GM18508 (cell line): Measurements from ENCODE around the gene FOXR1.
"Not testable (repeated sequence)": the region's sequence is repeated elsewhere in the genome, so short reads cannot be mapped to it uniquely, and the experiment has no call there.

Experiments
- ATAC-seq: cut with Tn5 transposase; IDR thresholded peaks from one replicate; pipeline ENCODE4 v1.9.1; 2021; ENCODE audit warnings: moderate number of reproducible peaks; ENCODE audit not compliant: insufficient read depth, unreplicated experiment

FOXR1 gene

GRCh38 chr11:118939953-118940598 is 31.5 kb upstream of the FOXR1 start:
- no peak for ATAC-seq

DNA sequence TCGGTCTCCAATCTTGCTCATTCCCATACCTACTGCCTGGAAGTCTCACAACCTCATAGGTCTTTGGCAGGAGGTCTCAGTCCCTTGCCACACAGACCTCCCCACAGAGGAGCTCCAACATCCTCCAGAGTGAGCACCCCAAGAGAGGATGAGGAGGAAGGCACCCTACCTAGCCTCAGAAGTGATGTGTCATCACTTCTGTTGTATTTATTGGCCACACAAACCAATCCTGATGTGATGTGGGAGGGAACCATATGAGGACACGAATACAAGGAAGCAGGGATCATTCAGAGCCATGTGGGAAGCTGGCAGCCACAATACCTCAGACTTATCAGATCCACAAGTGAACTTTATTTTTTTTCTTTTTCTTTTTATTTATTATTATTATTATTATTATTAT is 24.5 kb upstream of the FOXR1 start:
- no peak for ATAC-seq

- ATAC-seq = no peak
These were observed 23.6 kb upstream of the FOXR1 start for GRCh38 chr11:118948000-118948399.

DNA sequence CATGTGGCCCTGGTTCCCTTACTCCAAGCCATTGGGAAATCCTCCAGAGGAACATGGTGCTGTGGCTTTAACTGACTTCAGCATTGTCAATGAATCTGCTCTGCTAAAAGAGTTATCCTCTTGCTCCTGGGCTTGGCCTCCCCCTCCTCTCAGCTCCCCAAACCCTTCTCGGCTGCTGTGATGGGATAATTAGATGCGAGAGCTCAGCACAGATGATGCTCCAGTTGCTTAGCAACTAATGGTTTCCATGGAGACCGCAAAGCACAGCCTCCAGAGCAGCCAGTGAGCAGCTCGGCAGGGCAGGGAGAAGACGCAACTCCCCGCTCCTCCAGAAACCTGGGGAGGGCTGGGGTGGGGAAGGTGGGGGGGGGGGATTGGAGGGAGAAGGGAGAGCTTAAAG is 18.3 kb upstream of the FOXR1 start:
- no peak for ATAC-seq

- not testable (repeated sequence) for ATAC-seq
These were observed 17.6 kb upstream of the FOXR1 start for GRCh38 chr11:118953976-118954375.

GRCh38 chr11:118956094-118956846 is 15.3 kb upstream of the FOXR1 start, which contains the start of gene UPK2:
Gene UPK2 (plus strand): TSS chr11:118956298. CDS start chr11:118956351, 53 bp downstream.
- no peak for ATAC-seq

GRCh38 chr11:118956847-118957469 is 14.6 kb upstream of the FOXR1 start:
- ATAC-seq = no peak

DNA sequence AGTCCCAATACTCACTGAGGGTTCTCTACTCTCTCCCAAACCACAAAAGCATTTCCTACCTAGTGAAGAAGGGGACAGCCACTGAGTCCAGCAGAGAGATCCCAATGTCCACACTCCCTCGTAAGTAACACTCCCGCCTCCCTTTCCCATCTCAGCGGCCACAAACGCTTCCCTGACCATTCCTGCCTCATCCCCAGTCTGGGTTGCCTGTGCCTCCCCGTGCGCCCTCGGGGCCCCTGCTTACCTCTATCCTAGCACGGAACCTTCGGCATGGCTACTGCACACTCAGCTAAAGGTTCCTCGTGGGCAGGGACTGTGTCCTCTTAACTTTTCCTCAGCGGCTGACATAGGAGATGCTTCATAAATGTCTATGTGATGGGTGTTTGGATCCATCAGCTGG is 14.0 kb upstream of the FOXR1 start:
- ATAC-seq = no peak

DNA sequence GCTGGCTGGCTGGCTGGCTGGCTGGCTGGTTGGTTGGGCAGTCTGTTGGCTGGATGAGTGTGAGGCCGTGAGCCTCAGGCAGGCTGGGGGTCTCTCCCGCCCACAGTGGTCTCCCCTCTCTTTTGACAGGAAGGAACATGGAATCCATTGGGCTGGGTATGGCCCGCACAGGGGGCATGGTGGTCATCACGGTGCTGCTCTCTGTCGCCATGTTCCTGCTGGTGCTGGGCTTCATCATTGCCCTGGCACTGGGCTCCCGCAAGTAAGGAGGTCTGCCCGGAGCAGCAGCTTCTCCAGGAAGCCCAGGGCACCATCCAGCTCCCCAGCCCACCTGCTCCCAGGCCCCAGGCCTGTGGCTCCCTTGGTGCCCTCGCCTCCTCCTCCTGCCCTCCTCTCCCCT is 13.6 kb upstream of the FOXR1 start:
- no peak for ATAC-seq

DNA sequence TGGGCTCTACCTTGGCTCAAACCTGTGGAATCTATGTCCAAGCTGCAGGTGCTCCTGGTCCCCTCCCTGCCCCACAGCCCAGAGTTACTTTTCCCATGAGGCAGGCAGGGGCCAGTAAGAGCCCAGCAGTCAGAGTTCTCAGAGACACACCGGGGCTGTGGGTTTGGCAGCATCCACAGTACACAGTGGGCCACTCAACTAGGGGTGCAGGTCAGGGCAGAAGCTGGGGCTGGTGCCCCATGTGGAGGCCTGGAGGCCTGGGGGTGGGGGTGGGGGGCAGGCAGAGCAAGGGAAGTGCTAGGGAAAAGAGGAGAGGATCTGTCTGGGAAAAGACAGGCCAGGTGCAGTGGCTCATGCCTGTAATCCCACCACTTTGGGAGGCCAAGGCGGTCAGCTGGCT is 13.0 kb upstream of the FOXR1 start:
- ATAC-seq = no peak

- no peak for ATAC-seq
These were observed 10.4 kb upstream of the FOXR1 start for GRCh38 chr11:118961189-118961588.

DNA sequence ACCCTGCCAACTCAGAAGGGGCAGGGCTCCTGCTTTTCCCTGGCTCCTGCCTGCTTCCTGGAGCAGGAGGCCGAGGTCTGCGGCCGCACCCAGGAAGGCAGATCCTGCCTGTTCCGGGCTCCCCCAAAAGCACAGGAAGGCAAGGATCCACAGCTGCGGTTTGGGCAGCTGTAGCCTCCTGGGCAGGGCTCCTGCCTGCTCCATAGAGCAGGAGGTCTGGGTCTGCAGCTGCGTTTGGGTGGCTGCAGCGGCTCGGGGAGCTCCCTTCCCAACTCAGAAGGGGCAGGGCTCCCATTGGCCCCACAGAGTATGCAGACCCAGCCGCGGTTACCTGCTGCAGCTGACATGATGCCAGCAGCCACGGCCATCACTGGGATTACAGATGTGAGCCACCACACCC is 10.0 kb upstream of the FOXR1 start:
- ATAC-seq = no peak

DNA sequence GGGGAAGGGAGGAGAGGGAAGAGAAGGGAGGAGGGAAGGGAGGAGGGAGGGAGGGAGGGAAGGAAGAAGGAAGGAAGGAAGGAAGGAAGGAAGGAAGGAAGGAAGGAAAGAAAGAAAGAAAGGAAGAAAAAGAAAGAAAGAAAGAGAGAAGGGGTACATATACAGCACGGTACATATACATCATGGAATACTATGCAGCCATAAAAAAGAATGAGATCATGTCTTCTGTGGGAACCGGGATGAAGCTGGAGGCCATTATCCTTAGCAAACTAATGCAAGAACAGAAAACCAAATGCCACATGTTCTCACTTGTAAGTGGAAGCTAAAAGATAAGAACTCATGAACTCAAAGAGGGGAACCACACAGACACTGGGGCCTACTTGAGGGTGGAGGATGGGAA is 2.1 kb upstream of the FOXR1 start:
- not testable (repeated sequence) for ATAC-seq

GRCh38 chr11:118973985-118974384 is 2.4 kb downstream of the FOXR1 start:
- ATAC-seq = no peak

GRCh38 chr11:118975771-118976709 is 4.5 kb downstream of the FOXR1 start:
- no peak for ATAC-seq

- no peak for ATAC-seq
These were observed 7.9 kb downstream of the FOXR1 start for GRCh38 chr11:118979434-118979833.

DNA sequence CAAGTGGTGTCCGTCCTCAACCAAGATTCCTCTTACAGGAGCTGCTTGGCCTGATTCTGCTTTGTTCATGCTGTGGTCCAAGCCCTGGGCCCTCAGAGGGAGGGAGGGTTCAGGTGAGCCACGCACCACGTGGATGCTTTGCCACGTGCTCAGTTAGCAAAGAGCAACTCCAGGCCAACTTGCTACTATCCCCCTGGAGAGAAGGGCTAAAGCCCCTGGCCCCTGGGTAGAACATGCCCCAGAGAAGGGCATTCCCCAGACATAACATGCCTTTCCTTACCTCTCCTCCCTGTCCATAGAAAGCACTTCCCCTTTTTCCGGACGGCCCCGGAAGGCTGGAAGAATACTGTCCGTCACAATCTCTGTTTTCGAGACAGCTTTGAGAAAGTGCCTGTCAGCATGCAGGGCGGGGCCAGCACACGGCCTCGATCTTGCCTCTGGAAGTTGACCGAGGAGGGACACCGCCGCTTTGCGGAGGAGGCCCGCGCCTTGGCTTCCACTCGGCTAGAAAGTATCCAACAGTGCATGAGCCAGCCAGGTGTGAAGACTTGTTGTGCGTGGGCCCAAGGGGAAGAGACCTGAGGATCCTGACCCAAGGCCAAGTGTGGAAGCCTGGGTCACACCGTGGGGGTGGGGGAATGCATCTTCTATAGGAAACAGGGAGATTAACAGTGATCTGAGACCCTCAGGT is 8.8 kb downstream of the FOXR1 start:
- no peak for ATAC-seq

GRCh38 chr11:118984337-118984736 is 12.8 kb downstream of the FOXR1 start:
- not testable (repeated sequence) for ATAC-seq

GRCh38 chr11:118984825-118985224 is 13.3 kb downstream of the FOXR1 start:
- ATAC-seq = no peak

DNA sequence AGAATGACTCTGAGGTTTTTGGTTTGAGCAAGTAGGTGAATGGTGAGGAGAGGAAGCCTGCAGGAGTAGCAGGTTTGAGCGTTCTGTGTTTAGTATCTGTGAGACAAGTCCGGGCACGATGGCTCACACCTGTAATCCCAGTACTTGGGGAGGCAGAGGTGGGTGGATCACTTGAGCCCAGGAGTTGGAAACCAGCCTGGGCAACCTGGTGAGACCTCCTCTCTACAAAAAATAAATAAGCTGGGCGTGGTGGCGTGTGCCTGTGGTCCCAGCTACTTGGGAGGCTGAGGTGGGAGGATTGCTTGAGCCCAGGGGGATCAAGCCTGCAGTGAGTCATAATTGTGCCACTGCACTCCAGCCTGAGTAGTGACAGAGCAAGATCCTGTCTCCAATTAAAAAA is 16.7 kb downstream of the FOXR1 start:
- ATAC-seq = no peak
